Measurements from ENCODE around the gene LPAR2. TPM values are rescaled to one million over a fixed set of nuclear protein-coding genes. Genes with fewer than 3 reads are reported as not detected.

The LPAR2 gene
- polyA plus RNA-seq, 4 donors = 8.0 to 21.6 (median 11.9) TPM

DNA sequence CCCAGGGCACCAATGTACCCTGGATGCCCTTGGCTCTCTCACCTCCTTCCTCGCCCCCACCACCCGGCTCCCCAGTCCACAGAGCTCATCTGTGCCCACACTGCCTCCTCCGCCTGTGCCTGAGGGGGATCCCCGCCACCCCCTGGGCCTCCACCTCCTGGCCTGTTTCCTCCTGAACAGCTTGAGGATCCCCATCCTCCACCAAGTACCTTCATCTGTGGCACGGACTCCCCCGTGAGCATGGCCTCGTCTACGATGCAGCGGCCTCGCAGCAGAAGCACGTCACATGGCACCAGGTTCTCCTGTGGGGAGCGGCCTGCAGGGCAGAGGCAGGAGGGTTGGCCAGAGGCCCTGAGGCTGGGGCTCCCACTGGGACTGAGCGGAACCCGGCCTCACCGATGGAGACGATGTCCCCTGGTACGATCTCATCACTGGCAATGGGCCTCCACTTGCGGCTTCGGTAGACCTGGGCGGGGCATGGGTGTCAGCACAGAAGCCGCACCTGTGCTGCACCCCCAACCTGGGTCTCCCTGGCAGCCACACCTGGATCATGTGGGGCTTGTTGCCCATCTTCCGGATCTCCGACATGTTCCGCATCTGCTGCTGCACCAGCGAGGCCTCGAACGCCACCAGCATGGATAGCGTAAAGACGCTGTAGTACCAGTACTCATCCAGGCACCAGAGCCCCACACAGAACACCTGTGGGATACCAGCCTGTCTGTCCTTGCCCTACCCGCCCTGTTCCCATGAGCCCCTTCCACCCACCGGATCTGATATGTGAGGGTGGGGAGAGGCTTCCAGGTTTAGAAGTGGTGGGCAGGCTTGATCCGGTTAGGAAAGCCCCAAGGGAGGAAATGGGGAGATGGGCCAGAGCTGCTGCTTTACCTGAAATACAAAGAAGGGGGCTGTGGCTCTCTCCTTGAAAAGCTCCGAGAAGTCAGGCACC is 28.7 kb upstream of the LPAR2 start:
- no peak overlapping the region for H3K4me3 ChIP-seq (ENCODE audit: low read depth in 1 of 3, low read length in 3 of 3)
- no peak for DNase-seq
- no peak overlapping the region for H3K27ac ChIP-seq (ENCODE audit: low read depth in 1 of 3, low read length in 2 of 3)
- 95 to 96% (median 96%) methylated on average over 33 of the region's 33 CpGs for WGBS, 3 donors
- no peaks in the 10 kb centered on the region for H3K9me3 ChIP-seq (ENCODE audit: control insufficient read depth in 2 of 2, insufficient read depth in 1 of 2, low read depth in 1 of 2, low read length in 1 of 2)
- FAIRE-seq = no peak
- peaks cover 26 to 89% (median 26%) of the 10 kb centered on the region in 3 donors for H3K36me3 ChIP-seq (ENCODE audit: control insufficient read depth in 3 of 3, insufficient read depth in 2 of 3, low read depth in 1 of 3, low read length in 3 of 3)
- H3K4me1 ChIP-seq (ENCODE audit: control insufficient read depth in 3 of 3, insufficient read depth in 2 of 3, low read depth in 1 of 3, low read length in 2 of 3) = peaks cover 0 to 5% (median 0%) of the 10 kb centered on the region in 3 donors
- no peaks in the 10 kb centered on the region for H3K27me3 ChIP-seq (ENCODE audit: control insufficient read depth in 3 of 3, insufficient read depth in 3 of 3, low read length in 3 of 3)

DNA sequence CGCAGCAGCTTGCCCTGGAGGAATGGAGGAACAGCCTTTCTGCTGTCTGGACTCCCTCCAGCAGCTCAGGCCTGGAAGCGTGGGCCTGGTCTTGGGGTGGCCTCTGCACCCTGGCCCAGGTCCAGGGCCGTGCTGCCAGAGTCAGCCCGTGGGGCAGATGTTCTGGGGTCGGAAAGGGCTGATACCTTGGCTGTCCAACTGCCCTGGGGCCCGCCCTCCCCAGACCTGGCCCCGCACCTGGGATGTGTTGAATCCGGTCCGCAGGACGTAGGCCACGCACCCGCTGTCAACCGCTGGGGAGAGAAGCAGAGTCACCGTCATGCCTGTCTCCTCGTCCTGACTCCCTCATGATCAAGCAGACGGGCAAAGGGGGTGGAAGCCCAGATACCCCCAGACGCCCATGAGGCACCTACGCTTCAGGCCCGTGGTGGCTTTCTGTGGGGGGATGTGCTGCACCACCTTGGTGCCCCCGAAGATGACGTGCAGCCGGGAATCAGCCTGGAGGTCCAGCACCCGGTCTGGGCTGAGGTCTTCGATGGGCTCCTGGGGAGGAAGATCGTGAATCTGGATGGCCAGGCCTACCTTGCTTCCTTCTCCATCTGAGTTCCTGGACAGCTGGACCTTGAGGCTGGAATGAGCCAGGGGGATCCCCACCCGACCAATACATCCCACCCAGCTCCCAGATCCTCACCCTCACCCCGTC is 27.8 kb upstream of the LPAR2 start:
- DNase-seq = no peak
- WGBS, 3 donors = 89 to 91% (median 91%) methylated on average over 26 to 27 of the region's 27 CpGs
- no peaks in the 10 kb centered on the region for H3K4me1 ChIP-seq (ENCODE audit: control insufficient read depth in 3 of 3, insufficient read depth in 2 of 3, low read depth in 1 of 3, low read length in 2 of 3)
- no peaks in the 10 kb centered on the region for H3K9me3 ChIP-seq (ENCODE audit: control insufficient read depth in 2 of 2, insufficient read depth in 1 of 2, low read depth in 1 of 2, low read length in 1 of 2)
- no peaks in the 10 kb centered on the region for H3K27me3 ChIP-seq (ENCODE audit: control insufficient read depth in 3 of 3, insufficient read depth in 3 of 3, low read length in 3 of 3)
- H3K36me3 ChIP-seq (ENCODE audit: control insufficient read depth in 3 of 3, insufficient read depth in 2 of 3, low read depth in 1 of 3, low read length in 3 of 3) = peaks cover 26 to 92% (median 30%) of the 10 kb centered on the region in 3 donors
- H3K4me3 ChIP-seq (ENCODE audit: low read depth in 1 of 3, low read length in 3 of 3) = no peak overlapping the region
- no peak overlapping the region for H3K27ac ChIP-seq (ENCODE audit: low read depth in 1 of 3, low read length in 2 of 3)
- no peak for FAIRE-seq

- Histone ChIP-seq H3K36me3 (ENCODE audit: control insufficient read depth in 3 of 3, insufficient read depth in 2 of 3, low read depth in 1 of 3, low read length in 3 of 3) (peaks cover 26 to 99% (median 32%) of the 10 kb centered on the region in 3 donors), H3K27ac (ENCODE audit: low read depth in 1 of 3, low read length in 2 of 3) (no peak overlapping the region), H3K4me1 (ENCODE audit: control insufficient read depth in 3 of 3, insufficient read depth in 2 of 3, low read depth in 1 of 3, low read length in 2 of 3) (no peaks in the 10 kb centered on the region), H3K9me3 (ENCODE audit: control insufficient read depth in 2 of 2, insufficient read depth in 1 of 2, low read depth in 1 of 2, low read length in 1 of 2) (no peaks in the 10 kb centered on the region), H3K4me3 (ENCODE audit: low read depth in 1 of 3, low read length in 3 of 3) (no peak overlapping the region), H3K27me3 (ENCODE audit: control insufficient read depth in 3 of 3, insufficient read depth in 3 of 3, low read length in 3 of 3) (no peaks in the 10 kb centered on the region)
- 95 to 97% (median 96%) methylated on average over 22 of the region's 22 CpGs for WGBS, 3 donors
- DNase-seq (no peak), FAIRE-seq (no peak)
Measured at GRCh38 chr19:19655051-19655594, 27.1 kb upstream of the LPAR2 start.

- Histone ChIP-seq H3K9me3 (ENCODE audit: control insufficient read depth in 2 of 2, insufficient read depth in 1 of 2, low read depth in 1 of 2, low read length in 1 of 2) (no peaks in the 10 kb centered on the region), H3K27ac (ENCODE audit: low read depth in 1 of 3, low read length in 2 of 3) (no peak overlapping the region), H3K4me1 (ENCODE audit: control insufficient read depth in 3 of 3, insufficient read depth in 2 of 3, low read depth in 1 of 3, low read length in 2 of 3) (no peaks in the 10 kb centered on the region), H3K27me3 (ENCODE audit: control insufficient read depth in 3 of 3, insufficient read depth in 3 of 3, low read length in 3 of 3) (no peaks in the 10 kb centered on the region), H3K4me3 (ENCODE audit: low read depth in 1 of 3, low read length in 3 of 3) (no peak overlapping the region), H3K36me3 (ENCODE audit: control insufficient read depth in 3 of 3, insufficient read depth in 2 of 3, low read depth in 1 of 3, low read length in 3 of 3) (peaks cover 26 to 100% (median 30%) of the 10 kb centered on the region in 3 donors)
- DNase-seq (no peak), FAIRE-seq (no peak)
- WGBS, 3 donors = 95 to 98% (median 95%) methylated on average over 15 of the region's 15 CpGs
Measured at GRCh38 chr19:19654441-19654840, 26.4 kb upstream of the LPAR2 start.

- 96 to 97% (median 96%) methylated on average over 20 to 23 of the region's 23 CpGs for WGBS, 3 donors
- Histone ChIP-seq H3K27me3 (ENCODE audit: control insufficient read depth in 3 of 3, insufficient read depth in 3 of 3, low read length in 3 of 3) (no peaks in the 10 kb centered on the region), H3K4me3 (ENCODE audit: low read depth in 1 of 3, low read length in 3 of 3) (no peak overlapping the region), H3K4me1 (ENCODE audit: control insufficient read depth in 3 of 3, insufficient read depth in 2 of 3, low read depth in 1 of 3, low read length in 2 of 3) (no peaks in the 10 kb centered on the region), H3K27ac (ENCODE audit: low read depth in 1 of 3, low read length in 2 of 3) (no peak overlapping the region), H3K9me3 (ENCODE audit: control insufficient read depth in 2 of 2, insufficient read depth in 1 of 2, low read depth in 1 of 2, low read length in 1 of 2) (no peaks in the 10 kb centered on the region), H3K36me3 (ENCODE audit: control insufficient read depth in 3 of 3, insufficient read depth in 2 of 3, low read depth in 1 of 3, low read length in 3 of 3) (peaks cover 24 to 98% (median 30%) of the 10 kb centered on the region in 3 donors)
- FAIRE-seq = no peak
- DNase-seq = no peak
Measured at GRCh38 chr19:19653597-19654147, 25.7 kb upstream of the LPAR2 start.

DNA sequence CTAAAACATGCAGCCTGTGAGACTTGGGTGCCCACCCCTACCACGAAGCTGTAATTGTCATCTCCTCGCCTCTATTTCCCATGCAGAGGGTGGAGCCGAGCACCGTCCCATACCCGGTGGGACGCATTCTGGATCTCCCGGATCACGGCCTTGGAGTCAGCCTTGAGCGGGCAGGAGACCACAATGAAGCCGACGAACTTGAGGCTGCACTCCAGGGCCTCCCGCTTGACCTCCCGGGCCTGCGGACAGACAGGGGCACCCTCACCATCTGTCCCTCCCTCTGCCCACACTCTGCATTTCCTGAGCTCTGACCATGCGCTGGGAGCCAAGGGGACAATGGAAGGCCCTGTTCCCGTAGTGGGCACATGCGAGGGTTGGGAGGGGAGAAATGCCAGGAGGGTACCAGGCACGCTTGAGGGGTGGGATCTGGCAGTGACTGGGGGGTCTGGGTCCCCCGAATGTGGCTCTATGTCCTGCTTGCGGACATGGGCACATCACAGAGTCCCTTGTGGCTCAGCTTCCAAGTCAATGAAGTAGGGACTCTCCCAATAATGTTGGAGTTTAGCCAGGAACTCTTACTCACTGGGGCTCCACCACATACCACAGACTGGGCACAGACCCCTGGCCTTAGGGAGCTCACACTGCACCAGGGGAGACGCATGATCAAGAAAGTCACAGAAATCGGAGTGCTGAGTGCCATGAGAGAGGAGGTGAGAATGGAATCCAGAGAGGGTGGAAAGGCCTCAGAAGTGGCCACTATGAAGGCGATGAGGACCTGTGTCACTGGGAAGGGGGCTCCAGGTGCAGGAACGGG is 24.7 kb upstream of the LPAR2 start:
- DNase-seq = no peak
- no peak overlapping the region for H3K4me3 ChIP-seq (ENCODE audit: low read depth in 1 of 3, low read length in 3 of 3)
- H3K27ac ChIP-seq (ENCODE audit: low read depth in 1 of 3, low read length in 2 of 3) = no peak overlapping the region
- H3K4me1 ChIP-seq (ENCODE audit: control insufficient read depth in 3 of 3, insufficient read depth in 2 of 3, low read depth in 1 of 3, low read length in 2 of 3) = no peaks in the 10 kb centered on the region
- FAIRE-seq = no peak
- WGBS, 3 donors = 92 to 96% (median 96%) methylated on average over 24 of the region's 24 CpGs
- H3K36me3 ChIP-seq (ENCODE audit: control insufficient read depth in 3 of 3, insufficient read depth in 2 of 3, low read depth in 1 of 3, low read length in 3 of 3) = peaks cover 20 to 93% (median 30%) of the 10 kb centered on the region in 3 donors
- no peaks in the 10 kb centered on the region for H3K27me3 ChIP-seq (ENCODE audit: control insufficient read depth in 3 of 3, insufficient read depth in 3 of 3, low read length in 3 of 3)
- no peaks in the 10 kb centered on the region for H3K9me3 ChIP-seq (ENCODE audit: control insufficient read depth in 2 of 2, insufficient read depth in 1 of 2, low read depth in 1 of 2, low read length in 1 of 2)

DNA sequence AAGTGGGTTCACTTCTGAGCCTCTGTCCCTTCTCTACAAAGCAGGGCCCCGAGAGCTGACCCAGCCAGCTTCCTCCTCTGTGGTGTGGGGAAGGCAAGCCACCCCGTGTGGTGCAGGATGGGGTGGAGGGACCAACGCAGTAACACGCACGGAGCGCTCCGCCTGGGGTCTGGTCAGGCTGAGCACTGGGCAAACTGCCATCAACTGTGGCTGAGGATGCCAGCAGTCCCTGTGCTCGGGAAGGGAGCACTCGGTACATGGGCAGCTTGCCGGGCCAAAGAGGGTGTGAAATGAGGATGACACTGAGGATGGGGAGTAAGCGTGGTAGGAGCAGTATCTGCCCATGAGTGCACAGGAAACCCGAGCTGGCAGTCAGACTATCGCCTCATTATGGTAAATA is 23.1 kb upstream of the LPAR2 start:
- no peaks in the 10 kb centered on the region for H3K4me1 ChIP-seq (ENCODE audit: control insufficient read depth in 3 of 3, insufficient read depth in 2 of 3, low read depth in 1 of 3, low read length in 2 of 3)
- 78 to 89% (median 87%) methylated on average over 13 of the region's 13 CpGs for WGBS, 3 donors
- peaks cover 32 to 93% (median 39%) of the 10 kb centered on the region in 3 donors for H3K36me3 ChIP-seq (ENCODE audit: control insufficient read depth in 3 of 3, insufficient read depth in 2 of 3, low read depth in 1 of 3, low read length in 3 of 3)
- no peak overlapping the region for H3K27ac ChIP-seq (ENCODE audit: low read depth in 1 of 3, low read length in 2 of 3)
- H3K9me3 ChIP-seq (ENCODE audit: control insufficient read depth in 2 of 2, insufficient read depth in 1 of 2, low read depth in 1 of 2, low read length in 1 of 2) = no peaks in the 10 kb centered on the region
- no peak overlapping the region for H3K4me3 ChIP-seq (ENCODE audit: low read depth in 1 of 3, low read length in 3 of 3)
- H3K27me3 ChIP-seq (ENCODE audit: control insufficient read depth in 3 of 3, insufficient read depth in 3 of 3, low read length in 3 of 3) = no peaks in the 10 kb centered on the region
- FAIRE-seq = no peak
- DNase-seq = no peak
